B cell (primary cell): ENCODE data around the gene RASL11A. TPM values are rescaled to one million over a fixed set of nuclear protein-coding genes. Genes with fewer than 3 reads are reported as not detected.

Source experiments
- ATAC-seq: fragments of 200-7000 bp; cut with Tn5 transposase; one replicate; pipeline ENCODE4 v1.10.0; 2021; ENCODE audit warnings: low read depth, mild to moderate bottlenecking, moderate number of reproducible peaks, moderate library complexity
- CTCF ChIA-PET: fragments of 350-600 bp; sonication (Branson Sonifier 250); formaldehyde crosslinking; loops from one replicate; lab custom pipeline; 2021; ENCODE audit warnings: antibody characterized with exemption, inconsistent platforms; lab: Charles Lee
- POLR2A ChIA-PET: fragments of 350-600 bp; sonication (Branson Sonifier 250); formaldehyde crosslinking; loops from one replicate; lab custom pipeline; 2021; ENCODE audit warnings: antibody characterized with exemption; lab: Charles Lee
- DNase-seq: peaks from one replicate; pipeline ENCODE4 v3.0.0; 2013
- H2AFZ ChIP-seq: 2 replicates; pipeline ENCODE4 v1.6.1; 2012; ENCODE audit warnings: mild to moderate bottlenecking, low read depth, low read length; ENCODE audit not compliant: insufficient read depth, poor library complexity, severe bottlenecking
- H3K27ac ChIP-seq, 2 donors: 1 replicate in 1 of 2; 2 replicates in 1 of 2; pipeline ENCODE4 v1.5.1; 2012 to 2013; ENCODE audit warnings: low read length in 2 of 2, mild to moderate bottlenecking in 2 of 2, moderate library complexity in 1 of 2
- H3K27me3 ChIP-seq, 4 experiments: fragments of 200-600 bp in 1 of 4; sonication (generic) in 1 of 4; replicated peaks in 1 of 4; 1 replicate in 2 of 4; 2 replicates in 2 of 4; pipeline versions ENCODE4 v1.6.1 to v1.7.0; 2013 to 2016; ENCODE audit warnings: low read length in 3 of 4, mild to moderate bottlenecking in 2 of 4, mixed read lengths in 1 of 4, moderate library complexity in 1 of 4; ENCODE audit not compliant: insufficient read depth in 4 of 4, control insufficient read depth in 3 of 4; ENCODE audit errors: control extremely low read depth in 1 of 4
- H3K36me3 ChIP-seq, 2 experiments: replicated peaks in 1 of 2; 1 replicate in 1 of 2; 2 replicates in 1 of 2; pipeline versions ENCODE4 v1.6.1 to v1.7.1; 2013; ENCODE audit warnings: low read length in 1 of 2; ENCODE audit not compliant: insufficient read depth in 2 of 2, control insufficient read depth in 1 of 2; ENCODE audit errors: control extremely low read depth in 1 of 2, extremely low read depth in 1 of 2
- H3K4me1 ChIP-seq, 2 donors: fragments of 200-600 bp in 1 of 2; sonication (generic) in 1 of 2; 1 replicate in 1 of 2; 2 replicates in 1 of 2; pipeline versions ENCODE4 v1.5.1 to v1.6.1; 2013 to 2017; ENCODE audit warnings: low read length in 2 of 2; ENCODE audit not compliant: control insufficient read depth in 2 of 2, insufficient read depth in 2 of 2
- H3K4me2 ChIP-seq: replicated peaks from 2 replicates; pipeline ENCODE3; 2012; ENCODE audit warnings: mild to moderate bottlenecking, low read depth, low read length; ENCODE audit not compliant: poor library complexity, severe bottlenecking
- H3K4me3 ChIP-seq, 5 experiments: fragments of 200-600 bp in 1 of 5; sonication (generic) in 1 of 5; 1 replicate in 3 of 5; 2 replicates in 2 of 5; pipeline versions ENCODE4 v1.5.1 to v1.7.0; 2011 to 2016; ENCODE audit warnings: low read length in 4 of 5, mild to moderate bottlenecking in 4 of 5, low read depth in 2 of 5, control low read depth in 1 of 5, moderate library complexity in 1 of 5; ENCODE audit not compliant: insufficient read depth in 1 of 5; ENCODE audit errors: control extremely low read depth in 1 of 5, extremely low read depth in 1 of 5
- H3K79me2 ChIP-seq: fragments of 200-600 bp; sonication (generic); one replicate; pipeline ENCODE4 v1.6.0; 2016; ENCODE audit warnings: low read length; ENCODE audit not compliant: control insufficient read depth, insufficient read depth
- H3K9ac ChIP-seq: fragments of 200-600 bp; sonication (generic); 2 replicates; pipeline ENCODE4 v1.6.1; 2017; ENCODE audit warnings: mild to moderate bottlenecking, low read length, moderate library complexity
- H3K9me3 ChIP-seq, 3 donors: one replicate each; pipeline versions ENCODE4 v1.6.1 to v1.7.1; 2013; ENCODE audit warnings: low read length in 2 of 3; ENCODE audit not compliant: control insufficient read depth in 2 of 3, insufficient read depth in 1 of 3; ENCODE audit errors: control extremely low read depth in 1 of 3
- H4K20me1 ChIP-seq: 2 replicates; pipeline ENCODE4 v1.6.0; 2012; ENCODE audit warnings: mild to moderate bottlenecking, low read length; ENCODE audit not compliant: insufficient read depth, control insufficient read depth, poor library complexity, severe bottlenecking
- H3K27ac Mint-ChIP-seq: one replicate; pipeline ENCODE4 v1.8.0; 2021; ENCODE audit warnings: mixed read lengths
- H3K27me3 Mint-ChIP-seq: one replicate; pipeline ENCODE4 v1.8.0; 2021; ENCODE audit warnings: mixed read lengths
- H3K4me1 Mint-ChIP-seq: one replicate; pipeline ENCODE4 v1.8.0; 2021; ENCODE audit warnings: mixed read lengths
- H3K4me3 Mint-ChIP-seq: one replicate; pipeline ENCODE4 v1.8.0; 2021; ENCODE audit warnings: mixed read lengths
- H3K9me3 Mint-ChIP-seq: one replicate; pipeline ENCODE4 v1.8.0; 2022; ENCODE audit warnings: mixed read lengths; ENCODE audit not compliant: insufficient read depth
- CTCF ChIP-seq: fragments of 200-600 bp; IDR thresholded peaks from one replicate; pipeline ENCODE4 v1.8.0; 2022; ENCODE audit warnings: antibody characterized with exemption, mild to moderate bottlenecking
- EZH2 ChIP-seq: IDR thresholded peaks from 2 replicates; pipeline ENCODE4 v1.6.1; 2012; ENCODE audit warnings: borderline replicate concordance, low read depth, mild to moderate bottlenecking, moderate library complexity, low read length; ENCODE audit not compliant: insufficient read depth, poor library complexity, severe bottlenecking
- WGBS: methylation state at CpG from one replicate; pipeline ENCODE4 v1.1.5; 2013; ENCODE audit warnings: missing lambda C conversion rate; ENCODE audit not compliant: insufficient coverage; 5-methylcytosine and 5-hydroxymethylcytosine counted together
- intact Hi-C: fragments of 100-400 bp; cut with micrococcal nuclease; formaldehyde crosslinking; loops from one replicate; pipeline ENCODE4 v1.10.0; 2022
- polyA plus RNA-seq: library from polyadenylated mRNA; depleted of rRNA; stranded (reverse); fragments of >200 nt; gene quantifications from 2 replicates; pipeline ENCODE4 v1.2.3, GENCODE V29; 2012
- total RNA-seq, 2 donors: library from RNA; stranded (reverse); fragments of 120-200 nt in 1 of 2; gene quantifications; 1 replicate in 1 of 2; 2 replicates in 1 of 2; pipeline versions ENCODE4 v1.2.3 to v1.2.4, GENCODE V29; 2013 to 2022

Gene RASL11A
- total and polyA plus RNA-seq, 2 donors (not counting 1 experiment from before 2014, with no cell fraction given): 0.89 to 4.8 TPM

GRCh38 chr13:27288392-27288791 is 17.8 kb downstream of the RASL11A start:
- Histone ChIP-seq H3K79me2 (no peaks in the 10 kb centered on the region), H3K4me1 (peaks cover 14 to 16% of the 10 kb centered on the region in 2 donors), H3K9ac (no peak overlapping the region), H3K27me3 (no peaks in the 10 kb centered on the region), H2AFZ (no peak overlapping the region), H3K36me3 (no peaks in the 10 kb centered on the region), H3K27ac (no peak overlapping the region), H3K4me3 (no peak overlapping the region), H3K4me2 (no peak overlapping the region), H4K20me1 (no peaks in the 10 kb centered on the region), H3K9me3 (no peaks in the 10 kb centered on the region)
- Mint-ChIP-seq H3K4me3 (no peak overlapping the region), H3K4me1 (peaks cover 17% of the 10 kb centered on the region), H3K27me3 (no peaks in the 10 kb centered on the region), H3K27ac (no peak overlapping the region), H3K9me3 (no peaks in the 10 kb centered on the region)
- ChIA-PET POLR2A (no interaction called here), CTCF (no interaction called here)
- ATAC-seq (no peak), DNase-seq (no peak)
- intact Hi-C loops: no loop called here
- 91% methylated on average over 4 of the region's 4 CpGs for WGBS
- TF ChIP-seq CTCF (no peak), EZH2 (no peak)

- H3K4me1 Mint-ChIP-seq: peaks cover 22% of the 10 kb centered on the region
- Histone ChIP-seq H3K27me3 (no peaks in the 10 kb centered on the region), H3K4me3 (no peak overlapping the region), H3K4me2 (no peak overlapping the region), H3K79me2 (no peaks in the 10 kb centered on the region), H3K9me3 (no peaks in the 10 kb centered on the region), H3K36me3 (no peaks in the 10 kb centered on the region), H3K4me1 (peaks cover 22 to 24% of the 10 kb centered on the region in 2 donors), H4K20me1 (no peaks in the 10 kb centered on the region), H2AFZ (no peak overlapping the region), H3K27ac (no peak overlapping the region), H3K9ac (no peak overlapping the region)
- 73% methylated on average over 2 of the region's 2 CpGs for WGBS
- H3K27ac Mint-ChIP-seq: no peak overlapping the region
- H3K9me3 Mint-ChIP-seq: no peaks in the 10 kb centered on the region
- TF ChIP-seq EZH2: no peak
- no peak for TF ChIP-seq CTCF
- H3K4me3 Mint-ChIP-seq: no peak overlapping the region
- ChIA-PET CTCF (no interaction called here), POLR2A (no interaction called here)
- intact Hi-C loops: no loop called here
- no peak for DNase-seq
- H3K27me3 Mint-ChIP-seq: no peaks in the 10 kb centered on the region
- ATAC-seq: no peak
Observed at GRCh38 chr13:27289011-27289665, 18.5 kb downstream of the RASL11A start.
